ENCODE results near the gene DIP2C. TPM values are rescaled to one million over a fixed set of nuclear protein-coding genes. Genes with fewer than 3 reads are reported as not detected.

The DIP2C gene
- total RNA-seq, 1 donor from 2014 or later, result 10.1 TPM

DNA sequence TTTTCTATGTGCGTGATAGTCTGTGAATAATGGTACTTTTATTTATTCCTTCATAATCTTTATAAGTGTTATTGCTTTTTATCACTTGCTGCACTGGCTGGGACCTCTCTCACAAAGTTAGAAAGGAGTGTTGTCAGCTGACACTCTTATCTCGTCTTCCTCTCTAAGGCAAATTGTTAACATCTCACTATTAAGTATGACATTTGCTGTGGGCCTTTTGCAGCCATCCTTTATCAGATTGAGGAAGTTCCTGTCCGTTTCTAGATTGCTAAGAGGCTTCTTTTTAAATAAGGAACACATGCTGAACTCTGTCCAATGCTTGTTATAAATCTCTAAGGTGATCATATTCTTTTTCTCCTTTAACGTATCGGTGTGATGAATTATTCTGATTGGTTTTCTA lies 27.4 kb upstream of the DIP2C start:
- Mint-ChIP-seq H3K9me3 (peaks cover 24% of the 10 kb centered on the region), H3K4me3 (no peak overlapping the region), H3K27ac (no peak overlapping the region), H3K36me3 (peaks cover 5% of the 10 kb centered on the region), H3K27me3 (ENCODE audit: insufficient read depth, low read depth) (peaks cover 7% of the 10 kb centered on the region), H3K4me1 (no peaks in the 10 kb centered on the region)
- Histone ChIP-seq H3K4me1 (no peaks in the 10 kb centered on the region), H3K9ac (no peak overlapping the region), H3K9me3 (ENCODE audit: low read depth) (peaks cover 9% of the 10 kb centered on the region), H4K20me1 (ENCODE audit: low read depth) (no peaks in the 10 kb centered on the region), H3K27me3 (no peaks in the 10 kb centered on the region), H3K79me2 (ENCODE audit: low read depth) (no peaks in the 10 kb centered on the region), H3F3A (ENCODE audit: low read depth) (no peaks in the 10 kb centered on the region), H3K4me2 (no peak overlapping the region), H3K36me3 (no peaks in the 10 kb centered on the region), H3K4me3 (no peak overlapping the region), H3K27ac (no peak overlapping the region), H2AFZ (replicated peaks) (no peak overlapping the region)
- no peak for TF ChIP-seq EZH2phosphoT487 (IDR thresholded peaks at IDR 0.05)
- TF ChIP-seq, protein P1, sequence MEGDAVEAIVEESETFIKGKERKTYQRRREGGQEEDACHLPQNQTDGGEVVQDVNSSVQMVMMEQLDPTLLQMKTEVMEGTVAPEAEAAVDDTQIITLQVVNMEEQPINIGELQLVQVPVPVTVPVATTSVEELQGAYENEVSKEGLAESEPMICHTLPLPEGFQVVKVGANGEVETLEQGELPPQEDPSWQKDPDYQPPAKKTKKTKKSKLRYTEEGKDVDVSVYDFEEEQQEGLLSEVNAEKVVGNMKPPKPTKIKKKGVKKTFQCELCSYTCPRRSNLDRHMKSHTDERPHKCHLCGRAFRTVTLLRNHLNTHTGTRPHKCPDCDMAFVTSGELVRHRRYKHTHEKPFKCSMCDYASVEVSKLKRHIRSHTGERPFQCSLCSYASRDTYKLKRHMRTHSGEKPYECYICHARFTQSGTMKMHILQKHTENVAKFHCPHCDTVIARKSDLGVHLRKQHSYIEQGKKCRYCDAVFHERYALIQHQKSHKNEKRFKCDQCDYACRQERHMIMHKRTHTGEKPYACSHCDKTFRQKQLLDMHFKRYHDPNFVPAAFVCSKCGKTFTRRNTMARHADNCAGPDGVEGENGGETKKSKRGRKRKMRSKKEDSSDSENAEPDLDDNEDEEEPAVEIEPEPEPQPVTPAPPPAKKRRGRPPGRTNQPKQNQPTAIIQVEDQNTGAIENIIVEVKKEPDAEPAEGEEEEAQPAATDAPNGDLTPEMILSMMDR (IDR thresholded peaks at IDR 0.05), result no peak
- TF ChIP-seq EZH2 (IDR thresholded peaks at IDR 0.05), result no peak
- DNase-seq (ENCODE audit: low spot score), result no peak

DNA sequence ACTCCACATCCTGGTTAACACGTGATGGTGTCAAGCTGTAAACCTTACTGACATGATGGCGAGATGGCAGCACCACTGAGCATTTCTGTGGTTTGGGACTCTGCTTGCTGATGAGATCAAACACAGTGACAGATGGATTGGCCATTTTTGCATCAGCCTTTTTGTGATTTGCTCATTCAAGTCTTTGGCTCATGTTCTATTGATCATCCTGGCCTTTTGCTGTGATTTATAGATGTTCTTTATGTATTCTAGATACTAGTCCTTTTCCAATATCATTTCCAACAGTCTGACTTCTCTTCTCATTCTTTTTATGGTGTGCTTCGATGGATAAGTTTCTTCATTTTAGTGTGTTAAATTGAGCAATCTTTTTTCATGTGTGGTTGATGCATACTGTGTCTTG lies 24.7 kb upstream of the DIP2C start:
- no peak overlapping the region for H2AFZ ChIP-seq (replicated peaks)
- H3K4me3 Mint-ChIP-seq, result no peak overlapping the region
- DNase-seq (ENCODE audit: low spot score), result no peak
- H3K9me3 Mint-ChIP-seq, result peaks cover 24% of the 10 kb centered on the region
- H3K27ac Mint-ChIP-seq, result no peak overlapping the region
- H3K4me1 Mint-ChIP-seq, result no peaks in the 10 kb centered on the region
- no peak overlapping the region for H3K4me2 ChIP-seq
- no peaks in the 10 kb centered on the region for H3K4me1 ChIP-seq
- no peaks in the 10 kb centered on the region for H3K79me2 ChIP-seq (ENCODE audit: low read depth)
- H3K27me3 ChIP-seq, result no peaks in the 10 kb centered on the region
- H4K20me1 ChIP-seq (ENCODE audit: low read depth), result no peaks in the 10 kb centered on the region
- H3K36me3 Mint-ChIP-seq, result peaks cover 5% of the 10 kb centered on the region
- H3K36me3 ChIP-seq, result no peaks in the 10 kb centered on the region
- H3K9me3 ChIP-seq (ENCODE audit: low read depth), result peaks cover 9% of the 10 kb centered on the region
- no peak for TF ChIP-seq EZH2phosphoT487 (IDR thresholded peaks at IDR 0.05)
- TF ChIP-seq, protein P1 (IDR thresholded peaks at IDR 0.05), result no peak
- TF ChIP-seq EZH2 (IDR thresholded peaks at IDR 0.05), result no peak
- no peak overlapping the region for H3K4me3 ChIP-seq
- peaks cover 7% of the 10 kb centered on the region for H3K27me3 Mint-ChIP-seq (ENCODE audit: insufficient read depth, low read depth)
- H3K27ac ChIP-seq, result no peak overlapping the region
- H3K9ac ChIP-seq, result no peak overlapping the region
- no peaks in the 10 kb centered on the region for H3F3A ChIP-seq (ENCODE audit: low read depth)

DNA sequence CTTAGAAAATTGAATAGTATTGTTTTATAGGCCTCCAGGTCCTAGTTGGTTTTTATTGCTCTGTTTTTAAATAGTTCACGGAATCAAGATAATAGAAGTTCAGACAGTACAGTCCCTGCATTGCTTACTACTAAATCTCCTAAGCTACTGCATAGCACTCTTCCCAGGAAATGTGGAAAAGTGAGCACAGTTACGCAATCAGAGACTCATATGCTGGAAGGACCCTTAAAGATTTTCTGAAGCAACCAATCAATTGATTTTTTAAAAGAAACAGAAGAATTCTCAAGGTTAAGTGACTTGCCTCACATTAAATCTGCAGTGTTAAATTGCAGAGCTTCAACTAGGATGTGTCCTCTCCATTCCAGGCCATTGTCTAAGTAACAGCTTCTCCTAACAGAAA lies 23.1 kb upstream of the DIP2C start:
- Histone ChIP-seq H3K79me2 (ENCODE audit: low read depth) (no peaks in the 10 kb centered on the region), H3K36me3 (no peaks in the 10 kb centered on the region), H3K27ac (no peak overlapping the region), H3K4me3 (no peak overlapping the region), H3K4me1 (no peaks in the 10 kb centered on the region), H3K9ac (no peak overlapping the region), H3K4me2 (no peak overlapping the region), H2AFZ (replicated peaks) (no peak overlapping the region), H3K27me3 (peaks cover 2% of the 10 kb centered on the region), H3F3A (ENCODE audit: low read depth) (no peaks in the 10 kb centered on the region), H4K20me1 (ENCODE audit: low read depth) (no peaks in the 10 kb centered on the region), H3K9me3 (ENCODE audit: low read depth) (peaks cover 9% of the 10 kb centered on the region)
- Mint-ChIP-seq H3K36me3 (peaks cover 5% of the 10 kb centered on the region), H3K4me3 (no peak overlapping the region), H3K4me1 (no peaks in the 10 kb centered on the region), H3K27ac (no peak overlapping the region), H3K27me3 (ENCODE audit: insufficient read depth, low read depth) (peaks cover 8% of the 10 kb centered on the region), H3K9me3 (peaks cover 24% of the 10 kb centered on the region)
- TF ChIP-seq EZH2phosphoT487 (IDR thresholded peaks at IDR 0.05), result no peak
- no peak for TF ChIP-seq EZH2 (IDR thresholded peaks at IDR 0.05)
- TF ChIP-seq, protein P1 (IDR thresholded peaks at IDR 0.05), result no peak
- no peak for DNase-seq (ENCODE audit: low spot score)

Measured in neural progenitor cell (in vitro differentiated cells).